Fibroblast of lung (primary cell): ENCODE results near the gene SLC25A10. TPM values are rescaled to one million over a fixed set of nuclear protein-coding genes. Genes with fewer than 3 reads are reported as not detected.

Experiments used
- DNase-seq, 2 donors: peaks; one replicate each; pipeline versions ENCODE4 v3.0.0 to v3.0.0-alpha.2; 2010; ENCODE audit warnings: low read depth in 2 of 2
- H2AFZ ChIP-seq: 2 replicates; pipeline ENCODE4 v1.5.1; 2012; ENCODE audit warnings: low read length, control low read depth, inconsistent platforms
- H3K27ac ChIP-seq: 2 replicates; pipeline ENCODE4 v1.5.1; 2011; ENCODE audit warnings: low read length, control low read depth; ENCODE audit not compliant: insufficient read depth
- H3K27me3 ChIP-seq: 2 replicates; pipeline ENCODE4 v1.5.1; 2011; ENCODE audit warnings: mild to moderate bottlenecking, low read length; ENCODE audit not compliant: control insufficient read depth, insufficient read depth
- H3K36me3 ChIP-seq: 2 replicates; pipeline ENCODE4 v1.5.1; 2011; ENCODE audit warnings: low read length; ENCODE audit not compliant: control insufficient read depth, insufficient read depth
- H3K4me1 ChIP-seq: 2 replicates; pipeline ENCODE4 v1.5.1; 2011; ENCODE audit warnings: low read length; ENCODE audit not compliant: control insufficient read depth, insufficient read depth; ENCODE audit errors: extremely low read depth
- H3K4me2 ChIP-seq: 2 replicates; pipeline ENCODE4 v1.5.1; 2011; ENCODE audit warnings: low read length, control low read depth; ENCODE audit not compliant: insufficient read depth; ENCODE audit errors: extremely low read depth
- H3K4me3 ChIP-seq, 4 experiments: fragments of 200-600 bp in 1 of 4; sonication (generic) in 1 of 4; replicated peaks in 1 of 4; 2 replicates each; pipeline ENCODE4 v1.5.1; 2011 to 2016; ENCODE audit warnings: low read length in 4 of 4, low read depth in 3 of 4, mild to moderate bottlenecking in 3 of 4, control low read depth in 2 of 4, inconsistent platforms in 1 of 4, mixed read lengths in 1 of 4; ENCODE audit not compliant: insufficient read depth in 1 of 4; ENCODE audit errors: control extremely low read depth in 1 of 4
- H3K79me2 ChIP-seq: 2 replicates; pipeline ENCODE4 v1.5.1; 2012; ENCODE audit warnings: mild to moderate bottlenecking, low read length, inconsistent platforms; ENCODE audit not compliant: control insufficient read depth, insufficient read depth
- H3K9ac ChIP-seq: 2 replicates; pipeline ENCODE4 v1.5.1; 2011; ENCODE audit warnings: mild to moderate bottlenecking, low read length, control low read depth; ENCODE audit not compliant: insufficient read depth
- H3K9me3 ChIP-seq: 2 replicates; pipeline ENCODE4 v1.5.1; 2012; ENCODE audit warnings: low read depth, low read length; ENCODE audit not compliant: control insufficient read depth, insufficient read depth
- H4K20me1 ChIP-seq: 2 replicates; pipeline ENCODE4 v1.5.1; 2011; ENCODE audit warnings: low read length; ENCODE audit not compliant: control insufficient read depth, insufficient read depth; ENCODE audit errors: extremely low read depth
- CTCF ChIP-seq, 2 donors: IDR thresholded peaks in 1 of 2; conservative IDR thresholded peaks in 1 of 2; 1 replicate in 1 of 2; 2 replicates in 1 of 2; pipeline ENCODE4 v1.5.1; 2011 to 2012; ENCODE audit warnings: low read length in 2 of 2, control low read depth in 1 of 2, inconsistent platforms in 1 of 2, low read depth in 1 of 2, mild to moderate bottlenecking in 1 of 2
- EZH2 ChIP-seq: IDR thresholded peaks from 2 replicates; pipeline ENCODE4 v1.5.1; 2012; ENCODE audit warnings: low read length, control low read depth, mild to moderate bottlenecking; ENCODE audit errors: missing control alignments
- polyA plus RNA-seq, 2 donors: library from polyadenylated mRNA; depleted of rRNA in 1 of 2; stranded (reverse) in 1 of 2; unstranded in 1 of 2; fragments of >200 nt; gene quantifications; 2 replicates each; pipeline ENCODE4 v1.2.1, GENCODE V29; 2011 to 2012; ENCODE audit warnings: missing spikeins in 1 of 2
- total RNA-seq: library from RNA; depleted of rRNA; stranded (reverse); fragments of >200 nt; gene quantifications from 2 replicates; pipeline ENCODE4 v1.2.1, GENCODE V29; 2014

SLC25A10 gene
- total and polyA plus RNA-seq, 2 donors (not counting 1 experiment from before 2014, with no cell fraction given), result 3.7 to 5.8 TPM

GRCh38 chr17:81683208-81683583 lies 28.9 kb upstream of the SLC25A10 start:
- Histone ChIP-seq H3K4me2 (peak overlapping the region; percentile 88), H3K79me2 (peaks cover 61% of the 10 kb centered on the region), H3K9ac (peak overlapping the region; percentile 92), H3K9me3 (no peaks in the 10 kb centered on the region), H4K20me1 (peaks cover 2% of the 10 kb centered on the region), H2AFZ (peak overlapping the region; percentile 57), H3K4me3 (peak overlapping the region; percentile 80 to 97 (median 92)), H3K27me3 (no peaks in the 10 kb centered on the region), H3K36me3 (peaks cover 24% of the 10 kb centered on the region), H3K27ac (peak overlapping the region; percentile 94), H3K4me1 (peaks cover 12% of the 10 kb centered on the region)
- TF ChIP-seq CTCF (conservative IDR thresholded peaks at IDR 0.05 in 1 of 2, IDR thresholded peaks at IDR 0.05 in 1 of 2; ENCODE audit: low read depth in 1 of 2, low read length in 2 of 2) (no peak), EZH2 (no peak)
- no peak for DNase-seq

- H3K36me3 ChIP-seq, result peaks cover 30% of the 10 kb centered on the region
- H3K4me2 ChIP-seq, result peak within 1 kb of the TSS; percentile 100
- H3K9ac ChIP-seq, result peak within 1 kb of the TSS; percentile 97
- H4K20me1 ChIP-seq, result peaks cover 2% of the 10 kb centered on the region
- H2AFZ ChIP-seq, result peak within 1 kb of the TSS; percentile 57
- H3K79me2 ChIP-seq, result peaks cover 68% of the 10 kb centered on the region
- peak within 1 kb of the TSS; percentile 89 to 97 (median 92) for H3K4me3 ChIP-seq
- peak within 1 kb of the TSS; percentile 96 for H3K27ac ChIP-seq
- no peaks in the 10 kb centered on the region for H3K9me3 ChIP-seq
- peak; percentile 99 to 100 for DNase-seq
- H3K4me1 ChIP-seq, result peaks cover 12% of the 10 kb centered on the region
- TF ChIP-seq EZH2, result no peak
- no peak for TF ChIP-seq CTCF (conservative IDR thresholded peaks at IDR 0.05 in 1 of 2, IDR thresholded peaks at IDR 0.05 in 1 of 2; ENCODE audit: low read depth in 1 of 2, low read length in 2 of 2)
- H3K27me3 ChIP-seq, result no peaks in the 10 kb centered on the region
These were observed 28.3 kb upstream of the SLC25A10 start, which contains the start of the genes ARL16 and HGS for GRCh38 chr17:81683584-81684441. Gene ARL16, minus strand, starts transcription at chr17:81683797. Its CDS starts 44 bp downstream, at chr17:81683753. Gene HGS, plus strand, starts transcription at chr17:81684011. Its CDS starts 56 bp downstream, at chr17:81684067.

GRCh38 chr17:81684442-81684911 lies 27.6 kb upstream of the SLC25A10 start:
- Histone ChIP-seq H3K9me3 (no peaks in the 10 kb centered on the region), H3K4me1 (peaks cover 12% of the 10 kb centered on the region), H3K9ac (peak overlapping the region; percentile 97), H3K36me3 (peaks cover 37% of the 10 kb centered on the region), H2AFZ (no peak overlapping the region), H3K4me2 (peak overlapping the region; percentile 100), H3K27ac (peak overlapping the region; percentile 96), H4K20me1 (peaks cover 2% of the 10 kb centered on the region), H3K4me3 (peak overlapping the region; percentile 62 to 92 (median 80)), H3K27me3 (no peaks in the 10 kb centered on the region), H3K79me2 (peaks cover 74% of the 10 kb centered on the region)
- TF ChIP-seq EZH2 (no peak), CTCF (conservative IDR thresholded peaks at IDR 0.05 in 1 of 2, IDR thresholded peaks at IDR 0.05 in 1 of 2; ENCODE audit: low read depth in 1 of 2, low read length in 2 of 2) (no peak)
- DNase-seq, result peak in 1 of 2 donors; percentile 84
